DND-41 (cell line): ENCODE measurements around the gene TM4SF18.

Experiments used
- ATAC-seq: fragments of 200-7000 bp; cut with Tn5 transposase; 3 replicates; pipeline ENCODE4 v1.9.1; 2021; ENCODE audit warnings: low read depth; ENCODE audit not compliant: insufficient read depth
- DNase-seq: peaks from one replicate; pipeline ENCODE4 v3.0.0-alpha.2; 2020
- H2AFZ ChIP-seq: 2 replicates; pipeline ENCODE4 v1.6.0; 2012; ENCODE audit warnings: low read depth, low read length
- H3K27ac ChIP-seq: 2 replicates; pipeline ENCODE4 v1.5.1; 2012; ENCODE audit warnings: low read length, inconsistent platforms
- H3K27me3 ChIP-seq: fragments of 200-600 bp; sonication (generic); 2 replicates; pipeline ENCODE4 v1.6.0; 2012; ENCODE audit warnings: low read length, mild to moderate bottlenecking, inconsistent platforms; ENCODE audit not compliant: insufficient read depth, poor library complexity
- H3K36me3 ChIP-seq: 2 replicates; pipeline ENCODE4 v1.5.1; 2012; ENCODE audit warnings: low read length, inconsistent platforms; ENCODE audit not compliant: insufficient read depth
- H3K4me1 ChIP-seq: 2 replicates; pipeline ENCODE4 v1.5.1; 2012; ENCODE audit warnings: mild to moderate bottlenecking, low read length; ENCODE audit not compliant: insufficient read depth
- H3K4me2 ChIP-seq: 2 replicates; pipeline ENCODE4 v1.6.0; 2012; ENCODE audit warnings: mild to moderate bottlenecking, moderate library complexity, low read length, inconsistent platforms; ENCODE audit not compliant: insufficient read depth
- H3K4me3 ChIP-seq, 2 experiments: fragments of 200-600 bp in 1 of 2; shearing (Covaris generic) in 1 of 2; 2 replicates each; pipeline ENCODE4 v1.5.1; 2012 to 2016; ENCODE audit warnings: inconsistent platforms in 2 of 2, low read length in 2 of 2, mild to moderate bottlenecking in 2 of 2, low read depth in 1 of 2, moderate library complexity in 1 of 2
- H3K79me2 ChIP-seq: 2 replicates; pipeline ENCODE4 v1.6.0; 2012; ENCODE audit warnings: low read length, inconsistent platforms; ENCODE audit not compliant: insufficient read depth
- H3K9ac ChIP-seq: 2 replicates; pipeline ENCODE4 v1.6.0; 2012; ENCODE audit warnings: low read depth, mild to moderate bottlenecking, inconsistent platforms, low read length, moderate library complexity
- H3K9me3 ChIP-seq: 2 replicates; pipeline ENCODE4 v1.5.1; 2012; ENCODE audit warnings: low read length, moderate library complexity, mild to moderate bottlenecking, inconsistent platforms; ENCODE audit not compliant: insufficient read depth, severe bottlenecking
- H4K20me1 ChIP-seq: 2 replicates; pipeline ENCODE4 v1.6.0; 2012; ENCODE audit warnings: low read length; ENCODE audit not compliant: insufficient read depth
- CTCF ChIP-seq: IDR thresholded peaks from 2 replicates; pipeline ENCODE4 v1.5.1; 2012; ENCODE audit warnings: borderline replicate concordance, low read length, moderate library complexity, mild to moderate bottlenecking; ENCODE audit not compliant: poor library complexity, severe bottlenecking; ENCODE audit errors: extremely low read depth
- EZH2 ChIP-seq: IDR thresholded peaks from 3 replicates; pipeline ENCODE4 v1.6.1; 2012; ENCODE audit warnings: borderline replicate concordance, low read depth, mild to moderate bottlenecking, moderate library complexity, low read length, inconsistent platforms; ENCODE audit not compliant: severe bottlenecking

Gene TM4SF18

GRCh38 chr3:149330609-149331331 lies 2.7 kb downstream of the TM4SF18 start:
- Histone ChIP-seq H2AFZ (no peak overlapping the region), H3K9me3 (no peaks in the 10 kb centered on the region), H3K4me3 (no peak overlapping the region), H4K20me1 (no peaks in the 10 kb centered on the region), H3K27ac (no peak overlapping the region), H3K9ac (no peak overlapping the region), H3K27me3 (peaks cover 3% of the 10 kb centered on the region), H3K4me1 (no peaks in the 10 kb centered on the region), H3K79me2 (no peaks in the 10 kb centered on the region), H3K36me3 (no peaks in the 10 kb centered on the region), H3K4me2 (no peak overlapping the region)
- ATAC-seq (no peak), DNase-seq (no peak)
- TF ChIP-seq EZH2 (no peak), CTCF (no peak)

- H3K4me3 ChIP-seq, result no peak overlapping the region
- no peaks in the 10 kb centered on the region for H3K4me1 ChIP-seq
- H3K27ac ChIP-seq, result no peak overlapping the region
- TF ChIP-seq EZH2, result no peak
- TF ChIP-seq CTCF, result no peak
- no peak for DNase-seq
- no peak overlapping the region for H3K9ac ChIP-seq
- H3K4me2 ChIP-seq, result no peak overlapping the region
- peaks cover 3% of the 10 kb centered on the region for H3K27me3 ChIP-seq
- ATAC-seq, result no peak
- no peaks in the 10 kb centered on the region for H3K79me2 ChIP-seq
- H4K20me1 ChIP-seq, result no peaks in the 10 kb centered on the region
- H2AFZ ChIP-seq, result no peak overlapping the region
- no peaks in the 10 kb centered on the region for H3K9me3 ChIP-seq
- H3K36me3 ChIP-seq, result no peaks in the 10 kb centered on the region
Observed at GRCh38 chr3:149327156-149327555, 6.3 kb downstream of the TM4SF18 start.

- Histone ChIP-seq H4K20me1 (no peaks in the 10 kb centered on the region), H3K27me3 (peaks cover 3% of the 10 kb centered on the region), H3K4me1 (no peaks in the 10 kb centered on the region), H3K9ac (no peak overlapping the region), H3K27ac (no peak overlapping the region), H3K4me2 (no peak overlapping the region), H3K36me3 (no peaks in the 10 kb centered on the region), H3K79me2 (no peaks in the 10 kb centered on the region), H2AFZ (no peak overlapping the region), H3K4me3 (no peak overlapping the region), H3K9me3 (no peaks in the 10 kb centered on the region)
- ATAC-seq, result no peak
- TF ChIP-seq CTCF (no peak), EZH2 (no peak)
- no peak for DNase-seq
Observed at GRCh38 chr3:149325581-149325980, 7.9 kb downstream of the TM4SF18 start.
